HFF-Myc (cell line): ENCODE results near the gene MORN1.
"Not testable (repeated sequence)": the region's sequence is repeated elsewhere in the genome, so short reads cannot be mapped to it uniquely, and the experiment has no call there.

ENCODE experiments used
- DNase-seq: peaks from one replicate; pipeline ENCODE4 v3.0.0-alpha.2; 2011; ENCODE audit warnings: low read depth; ENCODE audit errors: extremely low read depth
- H3K4me3 ChIP-seq: replicated peaks from 2 replicates; pipeline ENCODE4 v1.5.1; 2011; ENCODE audit warnings: low read depth, mild to moderate bottlenecking, control low read depth, low read length
- CTCF ChIP-seq: IDR thresholded peaks from 2 replicates; pipeline ENCODE4 v1.5.1; 2012; ENCODE audit warnings: mild to moderate bottlenecking, low read depth, low read length, control low read depth; ENCODE audit errors: missing control alignments

Gene MORN1

GRCh38 chr1:2337081-2337480 is 54.3 kb downstream of the MORN1 start:
- no peak overlapping the region for H3K4me3 ChIP-seq
- no peak for TF ChIP-seq CTCF

GRCh38 chr1:2336499-2336898 is 54.9 kb downstream of the MORN1 start:
- TF ChIP-seq CTCF: no peak
- H3K4me3 ChIP-seq: no peak overlapping the region
- no peak for DNase-seq

More at GRCh38 chr1:2337081-2337480, 54.3 kb downstream of the MORN1 start:
- DNase-seq: no peak

- no peak for DNase-seq
- no peak for TF ChIP-seq CTCF
- no peak overlapping the region for H3K4me3 ChIP-seq
Measured at GRCh38 chr1:2335721-2336455, 55.5 kb downstream of the MORN1 start.

- no peak for TF ChIP-seq CTCF
- no peak for DNase-seq
- no peak overlapping the region for H3K4me3 ChIP-seq
Measured at GRCh38 chr1:2334883-2335534, 56.3 kb downstream of the MORN1 start.

DNA sequence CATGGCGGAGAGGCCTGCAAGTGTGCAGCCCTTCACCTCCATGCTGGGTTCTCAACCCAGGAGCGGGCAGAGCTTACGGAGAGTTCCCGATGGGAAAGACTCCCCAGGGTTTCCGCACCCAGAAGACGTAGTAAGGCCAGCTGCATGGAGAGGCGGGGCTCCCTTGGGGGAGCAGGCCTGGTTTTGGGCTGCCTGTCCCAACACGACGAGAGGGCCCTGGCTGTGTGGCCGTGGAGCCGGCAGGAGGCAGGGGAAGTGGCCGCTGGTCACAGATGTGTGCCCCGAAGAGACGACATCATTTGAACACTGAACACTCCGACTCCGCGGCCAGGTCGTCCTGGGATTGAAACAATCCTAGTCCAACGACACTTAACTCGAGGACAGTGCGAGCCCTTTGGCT is 57.0 kb downstream of the MORN1 start:
- H3K4me3 ChIP-seq: no peak overlapping the region
- DNase-seq: no peak
- TF ChIP-seq CTCF: no peak

DNA sequence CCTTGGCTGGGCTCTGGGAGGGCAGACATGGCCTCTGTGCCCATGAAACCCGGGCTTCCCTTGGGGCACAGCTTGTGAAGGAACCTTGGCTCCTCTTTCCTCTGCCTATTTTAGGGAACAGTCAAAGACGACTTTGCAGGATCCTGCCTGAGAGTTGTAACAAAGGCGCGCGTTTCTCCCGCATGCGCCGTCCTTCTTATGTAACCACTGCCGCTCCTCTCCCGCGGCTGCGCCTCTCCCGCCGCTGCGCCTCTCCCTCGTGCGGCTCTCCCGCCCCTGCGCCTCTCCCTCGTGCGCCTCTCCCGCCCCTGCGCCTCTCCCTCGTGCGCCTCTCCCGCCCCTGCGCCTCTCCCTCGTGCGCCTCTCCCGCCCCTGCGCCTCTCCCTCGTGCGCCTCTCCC is 59.8 kb downstream of the MORN1 start:
- not testable (repeated sequence) for DNase-seq, H3K4me3 ChIP-seq

GRCh38 chr1:2331200-2331544 is 60.2 kb downstream of the MORN1 start:
- no peak for DNase-seq
- TF ChIP-seq CTCF: no peak
- H3K4me3 ChIP-seq: no peak overlapping the region
